SIG-M5 treated with dmso at 0.1 percent for 504 hours (cell line): ENCODE data around the gene SHOX.

Experiments
- DNase-seq: peaks from one replicate; lab custom pipeline; 2025; ENCODE audit not compliant: unreplicated experiment; lab: John Stamatoyannopoulos, UW

SHOX gene

GRCh38 chrX:663841-664240, 33.2 kb downstream of the SHOX start:
- DNase-seq = no peak

DNA sequence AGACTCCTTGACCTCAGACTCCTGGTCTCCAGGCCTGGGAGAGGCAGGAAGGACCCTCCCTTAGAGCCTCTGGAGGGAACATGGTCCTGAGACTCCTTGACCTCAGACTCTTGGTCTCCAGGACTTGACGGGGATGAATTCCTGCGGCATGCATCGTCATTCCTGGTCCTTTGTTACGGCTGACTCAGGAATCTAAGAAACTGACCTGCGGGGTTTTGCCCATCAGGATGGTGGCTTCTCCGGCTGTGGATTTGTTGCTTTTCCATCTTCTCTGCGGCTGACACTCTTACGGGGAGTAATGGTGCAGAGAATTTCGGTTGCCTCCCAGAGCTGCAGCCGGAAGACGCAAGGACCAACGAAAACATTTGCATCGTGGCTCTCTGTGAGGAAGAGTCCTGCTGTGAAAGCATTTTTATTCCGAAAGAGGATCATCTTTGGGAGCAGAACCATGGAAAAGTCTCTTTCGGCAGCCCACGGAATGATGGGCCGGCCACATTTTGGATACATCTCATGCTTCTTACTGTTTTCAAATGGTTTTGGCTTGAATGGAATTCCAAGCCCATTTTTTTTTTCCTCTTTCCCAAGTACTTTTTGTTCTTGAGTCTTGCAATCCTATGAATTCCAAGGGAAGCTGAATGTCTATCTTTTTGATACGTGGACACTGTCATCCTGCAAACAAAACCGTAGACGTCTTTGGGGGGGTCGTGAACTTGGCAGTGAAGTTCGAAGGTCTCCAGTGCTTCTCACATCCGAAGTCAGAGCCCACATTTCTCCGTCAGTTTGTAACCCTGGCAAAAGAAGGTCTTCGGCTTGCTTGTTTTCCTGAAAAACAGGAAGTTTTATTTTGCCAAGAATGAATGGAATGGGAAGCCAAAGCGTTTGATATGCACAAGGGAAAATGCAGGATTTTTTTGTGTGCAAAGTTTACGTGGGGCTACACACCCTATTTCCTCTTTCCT, 36.5 kb downstream of the SHOX start:
- no peak for DNase-seq

GRCh38 chrX:670645-671044, 40.1 kb downstream of the SHOX start:
- DNase-seq = no peak

DNA sequence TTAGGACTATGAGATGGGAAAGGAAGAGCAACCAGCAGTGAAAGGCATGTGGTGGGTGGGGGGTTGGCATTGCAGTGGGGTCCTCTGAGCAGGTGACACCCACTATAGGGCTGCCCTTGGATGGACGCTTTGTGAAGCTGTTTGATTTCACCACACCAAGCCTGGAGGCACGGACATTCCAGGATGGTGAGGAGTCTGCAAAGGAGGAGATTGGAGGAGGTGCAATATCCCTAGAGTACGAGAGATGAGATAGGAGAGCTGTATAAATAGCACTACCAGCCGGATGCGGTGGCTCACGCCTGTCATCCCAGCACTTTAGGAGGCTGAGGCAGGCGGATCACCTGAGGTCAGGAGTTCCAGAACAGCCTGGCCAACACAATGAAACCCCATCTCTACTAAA, 42.3 kb downstream of the SHOX start:
- DNase-seq = no peak

GRCh38 chrX:675279-675954, 44.8 kb downstream of the SHOX start:
- no peak for DNase-seq

DNA sequence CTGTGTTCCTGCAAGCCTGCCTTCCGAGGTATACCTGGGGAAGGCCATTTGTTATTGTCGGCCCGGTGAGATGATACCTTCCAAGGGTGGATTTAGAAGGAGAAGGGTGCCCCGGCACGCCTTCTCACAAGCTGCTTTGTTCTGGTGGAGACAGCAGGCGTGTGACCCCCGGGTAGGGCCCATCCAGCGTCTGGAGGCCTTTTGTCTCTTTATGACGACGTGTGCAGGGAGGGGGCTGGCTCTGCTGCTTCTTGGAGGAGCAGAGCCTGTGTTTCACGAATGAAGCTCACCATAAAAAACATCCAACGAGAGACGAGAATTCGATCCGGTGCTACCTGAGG, 45.3 kb downstream of the SHOX start:
- DNase-seq = no peak

- no peak for DNase-seq
Observed at GRCh38 chrX:677376-677775, 46.8 kb downstream of the SHOX start.

DNA sequence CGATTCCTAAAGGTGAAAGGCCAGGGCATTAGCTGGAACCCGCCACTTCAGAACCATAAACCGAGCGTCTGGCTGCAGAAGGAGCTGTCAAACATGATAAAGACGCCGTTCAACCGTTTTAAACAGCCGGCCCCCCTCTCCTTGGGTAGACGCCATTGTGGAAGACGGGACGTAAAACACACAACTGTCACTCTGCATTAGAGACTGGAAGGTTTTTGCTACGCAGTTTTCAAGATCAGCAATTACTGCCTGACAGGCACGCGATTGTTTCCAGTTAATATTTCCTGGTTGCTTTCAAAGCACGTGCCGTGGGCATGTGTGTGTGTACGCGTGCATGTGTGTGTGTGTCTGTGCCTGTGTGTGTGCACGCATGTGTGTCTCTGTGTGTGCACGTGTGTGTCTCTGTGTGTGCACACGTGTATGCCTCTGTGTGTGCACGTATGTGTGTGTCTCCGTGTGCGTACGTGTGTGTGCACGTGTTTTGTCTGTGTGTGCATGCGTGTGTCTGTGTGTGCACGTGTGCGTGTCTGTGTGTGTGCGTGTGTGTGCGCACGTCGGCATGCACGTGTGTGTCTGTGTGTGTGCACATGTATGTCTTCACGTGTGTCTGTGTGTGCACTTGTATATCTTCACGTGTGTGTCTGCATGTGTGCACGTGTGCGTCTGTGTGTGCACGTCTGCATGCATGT, 48.8 kb downstream of the SHOX start:
- no peak for DNase-seq

DNA sequence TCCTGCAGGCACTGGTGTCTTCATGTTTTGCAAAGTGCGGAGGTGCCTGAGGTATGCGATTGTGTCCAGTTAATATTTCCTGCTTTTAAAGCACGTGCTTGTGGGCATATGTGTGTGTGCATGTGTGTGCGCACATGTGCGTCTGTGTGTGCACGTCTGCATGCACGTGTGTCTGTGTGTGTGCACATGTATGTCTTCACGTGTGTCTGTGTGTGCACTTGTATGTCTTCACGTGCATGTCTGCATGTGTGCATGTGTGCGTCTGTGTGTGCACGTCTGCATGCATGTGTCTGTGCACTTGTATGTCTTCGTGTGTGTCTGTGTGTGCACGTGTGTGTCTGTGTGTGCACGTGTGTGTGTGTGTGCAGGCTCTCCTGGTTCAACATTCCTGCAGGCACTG, 49.5 kb downstream of the SHOX start:
- DNase-seq = no peak

GRCh38 chrX:681989-682388, 51.4 kb downstream of the SHOX start:
- DNase-seq = no peak

DNA sequence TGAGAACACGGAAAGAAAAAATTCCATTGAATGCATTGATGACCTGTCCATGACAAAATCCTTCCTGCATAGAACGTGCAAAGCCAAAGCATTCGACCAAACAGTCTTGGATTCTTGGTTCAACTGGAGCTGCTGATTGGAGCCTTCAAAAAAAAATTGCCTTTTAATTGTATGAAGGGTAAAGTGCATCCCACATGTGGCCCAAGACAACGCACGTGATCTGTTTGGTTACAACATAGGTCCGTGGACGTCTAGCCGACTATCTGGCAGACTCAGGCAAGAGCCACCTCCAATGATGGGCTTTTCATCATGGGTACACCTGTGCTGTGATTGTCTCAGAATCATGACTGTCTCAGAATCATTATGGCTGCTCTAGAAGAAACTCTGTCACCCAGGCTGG, 52.3 kb downstream of the SHOX start:
- DNase-seq = no peak

GRCh38 chrX:683576-683975, 53.0 kb downstream of the SHOX start:
- DNase-seq = no peak

DNA sequence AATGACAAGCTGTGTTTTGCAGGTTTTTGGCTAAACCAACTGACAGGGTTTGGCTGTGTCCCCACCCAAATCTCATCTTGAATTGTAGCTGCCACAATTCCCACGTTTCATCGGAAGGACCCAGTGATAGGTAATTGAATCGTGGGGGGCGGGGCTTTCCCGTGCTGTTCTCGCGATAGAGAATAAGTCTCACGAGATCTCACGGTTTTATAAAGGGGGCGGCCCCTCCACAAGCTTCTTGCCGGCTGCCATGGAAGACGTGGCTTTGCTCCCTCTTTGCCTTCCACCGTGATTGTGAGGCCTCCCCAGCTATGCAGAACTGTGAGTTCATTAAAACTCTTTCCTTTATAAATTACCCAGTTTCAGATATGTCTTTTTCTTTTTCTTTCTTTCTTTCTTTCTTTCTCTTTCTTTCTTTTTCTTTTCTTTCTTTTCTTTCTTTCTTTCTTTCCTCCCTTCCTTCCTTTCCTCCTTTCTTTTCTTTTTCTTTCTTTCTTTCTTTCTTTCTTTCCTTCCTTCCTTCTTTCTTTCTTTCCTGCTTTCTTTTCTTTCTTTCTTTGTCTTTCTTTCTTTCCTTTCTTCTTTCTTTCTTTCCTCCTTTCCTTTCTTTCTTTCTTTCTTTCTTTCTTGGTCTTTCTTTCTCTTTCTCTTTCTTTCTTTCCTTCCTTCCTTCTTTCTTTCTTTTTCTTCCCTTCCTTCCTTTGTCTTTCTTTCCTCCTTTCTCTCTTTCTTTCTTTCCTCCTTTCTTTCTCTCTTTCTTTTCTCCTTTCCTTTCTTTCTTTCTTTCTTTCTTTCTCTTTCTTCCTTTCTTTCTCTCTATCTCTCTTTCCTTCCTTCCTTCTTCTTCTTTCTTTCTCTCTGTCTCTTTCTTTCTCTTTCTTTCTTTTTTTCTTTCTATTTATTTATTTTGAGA, 54.8 kb downstream of the SHOX start:
- no peak for DNase-seq

GRCh38 chrX:689983-690382, 59.4 kb downstream of the SHOX start:
- DNase-seq = no peak

DNA sequence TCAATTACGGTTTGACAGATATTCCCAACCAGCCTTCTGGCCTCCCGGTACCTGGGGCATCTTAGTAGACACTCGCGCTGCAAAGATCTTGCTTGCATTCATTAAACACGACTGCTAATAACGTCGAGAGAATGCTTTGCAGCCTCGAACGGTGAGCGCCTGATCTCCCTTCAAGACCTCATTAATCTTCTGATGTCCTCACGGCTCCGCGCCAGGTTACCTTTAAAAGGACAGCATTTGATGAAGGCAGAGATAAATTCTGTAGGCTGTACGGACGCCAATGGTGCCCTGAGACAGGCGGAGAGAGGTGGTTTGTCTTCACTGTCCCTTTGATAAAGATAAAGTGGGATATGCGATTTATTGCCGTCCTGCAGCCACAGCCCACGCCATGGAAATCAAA, 64.2 kb downstream of the SHOX start:
- DNase-seq = no peak

GRCh38 chrX:698206-698605, 67.6 kb downstream of the SHOX start:
- DNase-seq = no peak

GRCh38 chrX:700936-701335, 70.3 kb downstream of the SHOX start:
- DNase-seq = no peak

- no peak for DNase-seq
Observed at GRCh38 chrX:701673-702072, 71.1 kb downstream of the SHOX start.

- DNase-seq = no peak
Observed at GRCh38 chrX:703466-703865, 72.9 kb downstream of the SHOX start.

DNA sequence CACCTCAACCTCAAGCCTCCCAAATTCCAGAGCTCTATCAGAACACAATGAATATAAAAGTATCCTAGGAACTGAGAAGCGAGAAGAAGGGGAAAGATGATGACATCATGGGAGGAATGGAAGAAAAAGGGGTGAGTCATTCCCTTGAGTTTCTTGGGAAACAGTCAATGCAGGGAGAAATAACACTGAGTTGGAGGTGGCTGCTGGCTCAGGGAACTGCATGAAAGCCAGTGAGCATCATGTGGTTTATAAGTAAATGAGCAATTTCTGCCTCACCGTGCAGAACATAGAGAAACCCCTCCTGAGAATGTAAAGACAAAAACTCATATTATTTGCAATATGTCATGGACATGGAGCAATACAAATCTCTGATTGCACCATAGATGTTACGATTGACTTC, 73.3 kb downstream of the SHOX start:
- DNase-seq = no peak
